GM12873 (cell line): ENCODE measurements around the gene PFDN2.
A peak's percentile ranks its signal among the peaks of the same experiment; 100 is the strongest.

Source experiments
- CTCF ChIP-seq: IDR thresholded peaks from 2 replicates; pipeline ENCODE4 v1.5.1; 2012; ENCODE audit warnings: low read depth, mild to moderate bottlenecking, moderate library complexity, low read length, control low read depth; ENCODE audit not compliant: insufficient read depth; ENCODE audit errors: missing control alignments

The PFDN2 gene

GRCh38 chr1:161133220-161133740, 15.4 kb upstream of the PFDN2 start:
- no peak for TF ChIP-seq CTCF

- TF ChIP-seq CTCF: peak; percentile 16
These were observed 14.8 kb upstream of the PFDN2 start, which contains the start of gene DEDD for GRCh38 chr1:161132410-161133219. Gene DEDD (minus strand): TSS chr1:161132667. CDS start chr1:161124462, 8,205 bp downstream.

GRCh38 chr1:161131523-161132409, 13.9 kb upstream of the PFDN2 start:
- TF ChIP-seq CTCF: no peak

GRCh38 chr1:161130266-161130665, 12.4 kb upstream of the PFDN2 start:
- TF ChIP-seq CTCF: no peak

GRCh38 chr1:161128591-161129420, 11.0 kb upstream of the PFDN2 start:
- TF ChIP-seq CTCF: no peak

GRCh38 chr1:161127649-161128048, 9.8 kb upstream of the PFDN2 start:
- no peak for TF ChIP-seq CTCF
